GM19397 (cell line): ENCODE data around the gene MAP3K2.
A peak's percentile ranks its signal among the peaks of the same experiment; 100 is the strongest.

Experiments used
- ATAC-seq: cut with Tn5 transposase; IDR thresholded peaks from one replicate; pipeline ENCODE4 v1.9.1; 2021; ENCODE audit warnings: mild to moderate bottlenecking, moderate library complexity; ENCODE audit not compliant: unreplicated experiment

MAP3K2 gene

DNA sequence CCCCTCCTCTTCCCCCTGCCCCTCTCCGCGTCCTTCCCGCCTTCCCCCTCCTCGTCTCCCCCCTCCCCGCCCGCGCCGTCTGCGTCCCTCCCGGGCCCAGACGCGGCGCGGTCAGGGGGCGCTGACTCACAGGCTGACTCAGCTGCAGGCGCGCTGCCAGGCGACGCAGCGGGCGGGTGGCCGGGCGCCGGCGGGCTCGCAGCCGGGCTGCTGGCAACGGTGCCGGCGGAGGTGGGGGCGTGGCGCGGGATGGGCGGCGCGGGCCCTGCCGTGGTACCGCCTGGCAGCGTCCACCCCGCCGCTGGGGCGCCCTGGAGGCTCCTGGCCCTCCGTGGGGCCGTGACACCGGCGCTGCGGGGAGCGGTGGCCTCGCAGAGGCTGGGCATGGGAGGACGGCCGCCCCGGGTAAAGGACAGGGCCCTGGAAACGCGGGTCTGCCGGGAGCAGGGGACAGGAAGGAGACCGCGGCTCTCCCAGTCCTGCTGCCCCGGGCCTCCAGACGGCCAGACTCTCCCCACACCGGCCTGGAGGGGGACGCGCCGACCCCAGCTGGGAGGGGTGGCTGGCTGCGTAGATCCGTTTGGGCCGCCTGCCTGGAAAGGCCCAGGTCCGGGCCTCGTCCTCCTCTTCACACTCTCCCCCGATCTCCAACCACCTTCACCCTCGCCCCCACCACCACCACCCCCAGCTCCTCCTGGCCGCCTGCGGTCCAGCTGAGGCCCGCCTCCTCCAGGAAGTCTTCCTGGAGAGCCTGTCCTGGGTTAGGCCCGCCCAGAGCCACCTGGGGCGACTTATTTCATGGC lies 20.4 kb upstream of the MAP3K2 start:
- ATAC-seq = peak; percentile 76

- no peak for ATAC-seq
Observed at GRCh38 chr2:127407661-127408003, 19.9 kb upstream of the MAP3K2 start.

DNA sequence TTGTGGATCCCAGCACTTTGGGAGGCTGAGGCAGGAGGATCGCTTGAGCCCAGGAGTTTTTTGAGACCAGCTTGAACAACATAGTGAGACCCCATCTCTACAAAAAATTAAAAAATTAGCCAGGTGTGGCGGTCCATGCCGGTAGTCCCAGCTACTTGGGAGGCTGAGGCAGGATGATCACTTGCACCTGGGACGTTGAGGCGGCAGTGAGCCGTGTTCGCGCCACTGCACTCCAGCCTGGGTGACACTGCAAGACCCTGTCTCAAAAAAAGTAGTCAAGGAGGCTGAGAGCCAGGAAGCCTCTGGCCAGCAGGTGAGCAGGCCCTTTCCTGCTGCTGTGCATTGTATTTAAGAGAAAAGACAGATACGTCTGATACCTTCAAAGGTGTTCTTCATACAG lies 19.3 kb upstream of the MAP3K2 start:
- no peak for ATAC-seq

DNA sequence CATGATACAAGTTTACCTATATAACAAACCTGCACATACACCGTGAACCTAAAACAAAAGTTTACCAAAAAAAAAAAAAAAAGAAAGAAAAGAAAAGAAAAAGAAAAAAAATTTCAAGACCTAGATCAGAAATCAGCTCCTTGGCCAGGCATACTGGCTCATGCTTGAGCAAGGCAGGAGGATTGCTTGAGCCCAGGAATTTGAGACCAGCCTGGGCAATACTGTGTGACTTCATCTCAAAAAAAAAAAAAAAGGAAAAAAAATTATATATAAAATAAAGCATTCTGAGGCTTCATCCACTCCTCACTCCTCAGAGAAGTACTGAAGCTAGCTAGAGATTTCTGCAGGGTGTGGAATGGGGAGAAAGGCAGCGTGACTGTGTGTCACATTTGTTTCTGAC lies 18.7 kb upstream of the MAP3K2 start:
- no peak for ATAC-seq

DNA sequence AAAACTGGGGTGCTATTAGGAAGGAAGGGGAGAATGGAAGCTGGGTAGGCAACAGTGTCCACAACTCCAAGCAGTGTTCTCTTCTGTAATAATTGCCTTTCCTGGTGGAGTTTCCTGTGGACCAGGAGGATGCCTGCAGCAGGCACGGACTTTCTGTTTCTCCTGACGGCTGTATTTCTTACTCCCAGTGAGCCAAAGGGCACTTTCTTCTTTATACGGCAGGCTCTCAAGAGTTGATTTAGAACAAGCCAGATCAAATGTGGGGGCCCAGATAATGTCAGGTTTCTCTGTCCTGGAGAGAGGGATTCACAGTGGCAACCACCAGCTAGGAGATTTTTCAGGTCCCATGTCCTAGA lies 17.5 kb upstream of the MAP3K2 start:
- ATAC-seq = no peak

DNA sequence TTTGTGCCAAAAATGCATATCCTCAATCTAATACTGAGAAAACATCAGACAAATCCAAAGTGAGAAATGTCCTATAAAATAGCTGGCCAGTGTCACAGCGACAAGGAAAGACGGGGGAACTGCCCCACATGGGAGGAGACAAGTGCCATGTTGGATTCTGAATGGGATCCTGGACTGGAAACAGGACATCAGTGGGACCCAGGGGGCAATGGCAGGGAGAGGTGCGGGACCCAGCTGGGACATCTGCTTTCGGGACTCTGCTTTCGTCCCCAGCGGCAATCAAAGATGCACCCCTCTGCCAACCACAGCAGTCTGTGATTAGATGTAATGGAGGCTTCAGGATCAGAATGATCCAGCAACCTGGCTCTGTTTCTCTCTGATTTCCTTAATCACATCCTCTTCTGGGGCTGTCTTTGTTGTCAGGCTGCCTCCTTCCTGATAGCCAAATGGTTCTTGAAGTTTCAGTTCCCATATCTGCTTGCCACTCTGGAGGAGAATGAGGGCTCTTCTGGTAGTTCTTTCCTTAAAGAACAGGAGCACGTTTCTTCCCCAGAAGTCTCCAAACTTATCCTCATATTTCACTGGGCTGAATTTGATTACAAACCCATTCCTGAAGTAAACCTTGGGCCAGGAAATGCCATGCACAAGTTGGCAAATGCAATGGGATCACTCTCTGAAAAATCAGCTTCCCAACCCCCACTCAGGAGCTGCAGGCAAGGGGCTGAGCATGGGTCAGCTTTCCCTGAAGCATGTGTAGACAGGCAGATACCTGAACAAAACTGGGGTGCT lies 16.9 kb upstream of the MAP3K2 start:
- ATAC-seq = no peak

GRCh38 chr2:127403460-127403859 lies 15.7 kb upstream of the MAP3K2 start:
- no peak for ATAC-seq

DNA sequence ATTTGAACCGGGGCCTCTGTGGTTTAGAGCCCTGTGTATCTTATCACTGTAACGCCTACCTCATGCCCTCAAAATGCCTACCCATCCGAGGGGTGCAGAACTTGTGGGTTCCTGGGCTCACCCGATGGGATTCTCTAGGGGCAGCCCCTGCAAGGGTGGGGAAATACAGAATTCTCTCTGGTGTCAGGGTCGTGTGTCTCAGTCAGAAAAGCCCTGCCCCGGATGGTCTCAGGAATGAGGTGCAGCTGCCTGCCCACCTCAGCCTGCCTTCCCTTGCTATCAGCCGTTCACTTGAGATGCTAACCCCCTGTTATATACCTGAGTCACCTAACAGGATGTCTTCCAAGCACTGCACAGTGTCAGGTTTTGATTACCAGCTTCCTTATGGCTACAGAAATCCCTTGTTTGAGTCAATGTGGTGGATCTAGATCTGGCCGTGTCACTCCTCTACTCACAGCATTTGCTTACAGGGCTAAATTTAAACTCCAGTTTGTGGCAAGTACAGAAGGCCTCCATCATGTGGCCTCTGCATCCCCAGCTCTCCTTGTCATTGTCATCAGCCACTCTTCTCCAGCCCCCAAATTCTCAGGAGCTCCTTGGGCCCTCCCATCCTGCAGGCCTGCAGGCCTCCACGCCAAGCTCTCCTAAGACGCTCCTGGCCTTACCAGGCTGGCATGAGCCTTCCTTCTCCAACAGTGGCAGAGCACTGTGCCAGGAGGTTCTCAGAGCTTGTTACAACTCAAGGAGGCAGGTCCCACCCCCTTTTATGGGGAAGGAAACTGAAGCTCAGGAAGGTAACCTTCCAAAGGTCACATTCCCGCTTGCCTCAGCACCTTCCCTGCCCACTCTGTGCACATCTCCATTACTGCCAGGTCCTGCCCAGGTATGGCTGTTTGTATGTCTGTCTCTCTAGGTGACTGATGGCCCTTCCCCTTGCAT lies 14.3 kb upstream of the MAP3K2 start:
- no peak for ATAC-seq

DNA sequence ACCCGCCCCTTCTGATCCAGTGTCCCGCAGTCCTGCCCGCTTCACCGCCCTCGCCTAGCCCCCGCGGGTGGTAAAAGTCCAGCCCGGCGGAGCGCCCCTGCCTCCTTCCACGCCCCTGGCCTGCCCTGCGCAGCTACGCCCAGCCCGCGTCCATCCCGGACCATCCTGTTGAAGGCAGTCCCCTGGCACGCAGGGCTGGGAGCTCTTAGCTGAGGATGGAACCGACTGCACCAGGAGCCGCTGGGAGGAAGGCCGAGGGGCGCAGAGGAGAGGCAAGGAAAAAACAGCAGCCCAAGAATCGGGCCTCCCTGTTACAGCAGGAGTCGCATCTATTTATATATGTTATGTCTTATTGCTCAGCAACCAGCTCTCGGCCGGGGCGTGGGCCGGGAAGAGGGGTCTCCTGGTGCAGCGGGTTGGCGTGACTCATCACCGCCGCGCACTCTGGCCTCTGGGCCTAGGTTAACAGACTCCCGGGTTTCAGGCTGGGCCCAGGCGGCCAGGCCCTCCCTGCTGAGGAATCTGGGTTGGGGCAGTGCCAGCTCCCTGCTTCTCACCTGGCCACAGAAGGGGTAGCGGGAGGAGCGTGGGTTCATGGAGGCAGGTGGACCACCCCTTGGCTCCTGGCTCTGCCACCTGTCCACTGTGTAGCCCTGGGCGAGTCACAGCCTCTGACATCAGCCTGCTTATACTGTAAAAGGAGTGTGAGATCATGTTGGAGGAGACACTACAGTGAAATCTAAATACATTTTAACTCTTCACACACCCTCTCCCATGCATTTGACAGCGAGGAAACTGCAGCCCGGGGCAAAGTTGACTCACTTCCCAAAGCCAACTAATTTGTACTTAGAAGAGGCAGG lies 13.4 kb upstream of the MAP3K2 start:
- no peak for ATAC-seq

- ATAC-seq = no peak
Observed at GRCh38 chr2:127400533-127400896, 12.7 kb upstream of the MAP3K2 start.

GRCh38 chr2:127398239-127398590 lies 10.4 kb upstream of the MAP3K2 start:
- peak; percentile 60 for ATAC-seq

DNA sequence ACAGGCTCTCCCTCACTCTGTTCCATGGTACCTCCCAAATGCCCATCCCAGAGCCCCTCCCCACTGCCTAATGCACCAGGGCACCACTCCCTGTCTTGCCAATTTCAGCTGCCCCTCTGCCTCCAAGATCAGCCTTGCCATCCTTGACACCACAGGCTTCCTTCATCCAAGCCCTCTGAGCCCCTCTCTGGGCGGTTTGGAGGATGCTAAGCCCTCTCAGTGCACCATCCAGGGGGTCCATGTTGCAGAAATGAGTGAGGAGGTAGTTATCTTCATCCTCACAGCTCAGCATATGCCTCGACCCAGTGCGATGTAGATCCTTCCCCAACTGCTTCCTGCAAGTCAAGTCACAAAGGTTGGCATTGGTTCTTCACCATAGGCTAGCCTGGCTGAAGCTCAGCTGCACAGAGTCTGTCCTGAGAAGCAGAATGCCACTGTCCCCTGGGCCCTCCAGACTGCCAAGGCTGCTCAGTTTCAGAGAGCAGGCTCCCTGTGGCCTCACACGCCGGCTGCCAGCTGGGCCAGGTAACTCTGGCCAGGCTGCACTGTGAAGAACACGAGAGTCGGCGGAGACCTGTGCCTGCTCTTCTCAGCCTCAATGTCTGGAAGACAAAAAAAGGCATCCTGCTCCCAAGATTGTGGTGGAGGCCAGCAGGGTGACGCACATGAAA lies 9.9 kb upstream of the MAP3K2 start:
- no peak for ATAC-seq

- ATAC-seq = no peak
Observed at GRCh38 chr2:127394492-127394891, 6.7 kb upstream of the MAP3K2 start.

GRCh38 chr2:127392828-127393578 lies 5.2 kb upstream of the MAP3K2 start:
- ATAC-seq = no peak

GRCh38 chr2:127392133-127392827 lies 4.5 kb upstream of the MAP3K2 start:
- ATAC-seq = no peak

- ATAC-seq = no peak
Observed at GRCh38 chr2:127389778-127390435, 2.1 kb upstream of the MAP3K2 start.

- ATAC-seq = no peak
Observed at GRCh38 chr2:127388423-127389164, 819 bp upstream of the MAP3K2 start.
